ENCODE data around the gene ZC3H13. TPM values are rescaled to one million over a fixed set of nuclear protein-coding genes. Genes with fewer than 3 reads are reported as not detected.
A peak's percentile ranks its signal among the peaks of the same experiment; 100 is the strongest.

Gene ZC3H13
- total and polyA plus RNA-seq, 2 of the 4 experiments (the other 2 are of a cell fraction) = 7.7 to 10.8 TPM

- Histone ChIP-seq H2AK9ac (replicated peaks; ENCODE audit: low read depth, low read length, poor library complexity) (no peak overlapping the region), H2BK15ac (ENCODE audit: low read depth, low read length) (no peak overlapping the region), H3K79me1 (ENCODE audit: low read depth in 1 of 2, low read length in 2 of 2) (no peaks in the 10 kb centered on the region), H3K9ac (ENCODE audit: low read depth, low read length) (no peak overlapping the region), H3K56ac (ENCODE audit: extremely low read depth, insufficient read depth, low read length) (no peak overlapping the region), H3K18ac (ENCODE audit: low read depth, low read length) (no peak overlapping the region), H4K8ac (ENCODE audit: low read depth in 2 of 2, low read length in 2 of 2) (no peak overlapping the region), H3K4me3 (ENCODE audit: insufficient read depth, low read depth, low read length) (no peak overlapping the region), H4K91ac (ENCODE audit: insufficient read depth, low read depth, low read length) (no peak overlapping the region), H2AK5ac (ENCODE audit: low read depth, low read length) (no peak overlapping the region), H3K27me3 (ENCODE audit: control insufficient read depth, insufficient read depth, low read length) (no peaks in the 10 kb centered on the region), H4K5ac (ENCODE audit: low read depth, low read length) (no peak overlapping the region), H3K4me2 (ENCODE audit: low read depth, low read length) (no peak overlapping the region), H3K9me3 (ENCODE audit: control insufficient read depth, insufficient read depth, low read length) (no peaks in the 10 kb centered on the region), H3K36me3 (ENCODE audit: control insufficient read depth, insufficient read depth, low read length) (no peaks in the 10 kb centered on the region), H2BK20ac (ENCODE audit: low read depth, low read length) (no peak overlapping the region), H3K14ac (replicated peaks; ENCODE audit: low read depth, low read length) (no peak overlapping the region), H3K4ac (ENCODE audit: low read depth, low read length) (no peak overlapping the region), H2BK5ac (ENCODE audit: low read depth, low read length, poor library complexity, severe bottlenecking) (no peak overlapping the region), H4K20me1 (ENCODE audit: insufficient read depth, low read length) (no peaks in the 10 kb centered on the region), H3K9me1 (ENCODE audit: insufficient read depth, low read length) (no peaks in the 10 kb centered on the region), H2BK120ac (ENCODE audit: low read depth, low read length) (no peak overlapping the region), H3K23ac (ENCODE audit: low read depth, low read length) (no peak overlapping the region), H3K4me1 (ENCODE audit: control insufficient read depth, insufficient read depth, low read length) (no peaks in the 10 kb centered on the region), H3K27ac (ENCODE audit: insufficient read depth, low read length) (no peak overlapping the region), H2AFZ (replicated peaks; ENCODE audit: low read length, poor library complexity) (no peak overlapping the region)
- WGBS, 2 experiments (ENCODE audit: extremely low coverage in 2 of 2, insufficient read length in 1 of 2) = no CpG with 5 or more reads among the region's 2 CpGs
- POLR2A ChIA-PET (ENCODE audit: unreplicated experiment) = interaction anchor here (0.8 kb wide), 1 partner anchor 23 kb away, joined by 14 read pairs; no protein-coding TSS in a partner anchor
- CTCF ChIA-PET = no interaction called here
- BruUV-seq (replicated peaks) = no TSS peak
- intact Hi-C loops (cut with micrococcal nuclease) (no loop called here), in situ Hi-C loops (cut with MboI; ENCODE audit: low sequenced_read_pairs) (no loop called here), dilution Hi-C loops (cut with HindIII; ENCODE audit: low sequenced_read_pairs, unreplicated experiment) (no loop called here)
- ATAC-seq (ENCODE audit: low read depth) (no peak), DNase-seq (no peak)
- peak; percentile 69 for TF ChIP-seq MAFK (IDR thresholded peaks at IDR 0.05; ENCODE audit: low read depth, low read length)
- TF ChIP-seq MAZ (IDR thresholded peaks at IDR 0.05; ENCODE audit: borderline replicate concordance, low read depth, low read length) = no peak
These were observed 27.2 kb upstream of the ZC3H13 start for GRCh38 chr13:46079770-46080169.

Data from IMR-90 (cell line).